Upper lobe of right lung (tissue), 1 donor: ENCODE data around the gene DBET. TPM values are rescaled to one million over a fixed set of nuclear protein-coding genes. Genes with fewer than 3 reads are reported as not detected.
"Not testable (repeated sequence)": the region's sequence is repeated elsewhere in the genome, so short reads cannot be mapped to it uniquely, and the experiment has no call there.

Source experiments
- ATAC-seq: fragments of 200-7000 bp; cut with Tn5 transposase; one replicate; pipeline ENCODE4 v1.9.1; 2020; ENCODE audit warnings: mild to moderate bottlenecking, moderate library complexity
- DNase-seq: peaks from one replicate; pipeline ENCODE4 v3.0.0-alpha.2; 2020
- H3K27ac ChIP-seq: fragments of 200-600 bp; one replicate; pipeline ENCODE4 v1.8.0; 2022
- H3K27me3 ChIP-seq: fragments of 200-600 bp; one replicate; pipeline ENCODE4 v1.8.0; 2022; ENCODE audit warnings: mild to moderate bottlenecking
- H3K36me3 ChIP-seq: fragments of 200-600 bp; one replicate; pipeline ENCODE4 v1.8.0; 2022
- H3K4me1 ChIP-seq: fragments of 200-600 bp; one replicate; pipeline ENCODE4 v1.8.0; 2022
- H3K4me3 ChIP-seq: fragments of 200-600 bp; one replicate; pipeline ENCODE4 v1.8.0; 2022; ENCODE audit warnings: mild to moderate bottlenecking
- H3K9me3 ChIP-seq: fragments of 200-600 bp; one replicate; pipeline ENCODE4 v1.8.0; 2022
- intact Hi-C: fragments of 100-400 bp; cut with DNase I; formaldehyde crosslinking; loops from one replicate; pipeline ENCODE4 v1.11.0; 2022
- total RNA-seq: library from RNA; stranded (reverse); fragmentation: NEBNext Ultra II Directional; extraction: Animal tissue kit (Norgen Biotek cat#: 25700); gene quantifications from one replicate; pipeline ENCODE4 v1.2.1, GENCODE V29; 2021
- donor health status: DM: no; HTN: yes; CAD: no; lungs with severe emphysema.

DBET gene
- total RNA-seq, 1 donor from 2014 or later: not detected

- H3K4me1 ChIP-seq, H3K27ac ChIP-seq, H3K4me3 ChIP-seq, H3K9me3 ChIP-seq, H3K36me3 ChIP-seq, ATAC-seq, H3K27me3 ChIP-seq, intact Hi-C loops, DNase-seq: not testable (repeated sequence)
These were observed 23.4 kb upstream of the DBET start for GRCh38 chr4:190040873-190041272.

GRCh38 chr4:190047627-190048026 lies 16.7 kb upstream of the DBET start:
- H3K27me3 ChIP-seq, DNase-seq, H3K9me3 ChIP-seq, ATAC-seq, intact Hi-C loops, H3K4me1 ChIP-seq, H3K27ac ChIP-seq, H3K4me3 ChIP-seq, H3K36me3 ChIP-seq: not testable (repeated sequence)

GRCh38 chr4:190049378-190050239 lies 14.7 kb upstream of the DBET start:
- DNase-seq, H3K27me3 ChIP-seq, H3K4me1 ChIP-seq, intact Hi-C loops, ATAC-seq, H3K36me3 ChIP-seq, H3K4me3 ChIP-seq, H3K9me3 ChIP-seq, H3K27ac ChIP-seq: not testable (repeated sequence)

- DNase-seq: peak; percentile 63
- ATAC-seq, intact Hi-C loops, H3K27ac ChIP-seq, H3K9me3 ChIP-seq, H3K27me3 ChIP-seq, H3K4me1 ChIP-seq, H3K36me3 ChIP-seq, H3K4me3 ChIP-seq: not testable (repeated sequence)
These were observed 5.3 kb upstream of the DBET start for GRCh38 chr4:190058997-190059396.

DNA sequence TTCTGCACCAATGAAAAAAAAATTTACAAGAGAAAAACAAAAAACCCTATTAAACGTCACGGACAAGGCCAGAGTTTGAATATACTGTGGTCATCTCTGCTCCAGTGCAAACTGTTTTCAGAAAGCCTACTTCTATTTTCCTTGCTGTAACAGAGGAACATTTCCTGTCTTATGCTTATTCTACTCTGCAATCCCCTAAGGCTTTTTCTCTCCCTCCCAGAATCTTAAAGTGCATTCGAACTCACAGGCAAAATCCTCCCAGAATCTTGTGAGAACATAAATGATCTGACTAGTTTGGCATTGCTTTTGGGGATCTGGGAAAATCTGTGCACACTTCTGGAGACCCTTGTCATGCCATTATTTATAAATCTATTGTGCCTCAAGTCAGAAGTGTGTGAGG lies 503 bp downstream of the DBET start:
- H3K27ac ChIP-seq, H3K36me3 ChIP-seq, intact Hi-C loops, ATAC-seq, H3K4me3 ChIP-seq, H3K27me3 ChIP-seq, H3K9me3 ChIP-seq, H3K4me1 ChIP-seq, DNase-seq: not testable (repeated sequence)

- DNase-seq, ATAC-seq: not testable (repeated sequence)
These were observed 4.0 kb downstream of the DBET start for GRCh38 chr4:190068351-190068750.

GRCh38 chr4:190093052-190093451 lies 28.8 kb downstream of the DBET start:
- ATAC-seq, DNase-seq, intact Hi-C loops, H3K36me3 ChIP-seq, H3K9me3 ChIP-seq, H3K27ac ChIP-seq, H3K4me1 ChIP-seq, H3K27me3 ChIP-seq, H3K4me3 ChIP-seq: not testable (repeated sequence)

More at GRCh38 chr4:190068351-190068750, 4.0 kb downstream of the DBET start:
- H3K4me1 ChIP-seq, H3K27me3 ChIP-seq, intact Hi-C loops, H3K27ac ChIP-seq, H3K4me3 ChIP-seq, H3K9me3 ChIP-seq, H3K36me3 ChIP-seq: not testable (repeated sequence)

GRCh38 chr4:190094031-190094430 lies 29.7 kb downstream of the DBET start:
- H3K9me3 ChIP-seq, ATAC-seq, DNase-seq, intact Hi-C loops, H3K27me3 ChIP-seq, H3K27ac ChIP-seq, H3K36me3 ChIP-seq, H3K4me3 ChIP-seq, H3K4me1 ChIP-seq: not testable (repeated sequence)

DNA sequence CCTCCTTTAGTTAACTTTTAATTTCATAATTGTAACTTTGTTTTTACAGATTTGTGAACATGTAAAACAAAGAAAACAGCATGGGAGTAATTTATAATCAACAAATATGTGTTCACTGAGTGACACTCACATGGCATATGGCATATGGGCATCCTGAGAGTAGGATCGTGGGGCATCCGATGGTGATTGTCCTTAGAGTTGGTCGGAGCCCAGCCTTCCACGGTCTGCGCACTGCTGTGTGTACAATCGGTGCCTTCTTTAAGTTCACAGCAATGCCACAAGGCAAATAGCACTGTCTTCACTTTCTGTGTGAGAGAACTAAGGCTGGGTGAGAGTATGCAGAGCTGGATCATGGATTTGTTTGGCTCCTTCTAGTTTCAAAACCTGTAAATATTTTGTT lies 31.0 kb downstream of the DBET start:
- H3K4me3 ChIP-seq, H3K27me3 ChIP-seq, H3K9me3 ChIP-seq, ATAC-seq, DNase-seq, H3K27ac ChIP-seq, H3K4me1 ChIP-seq, H3K36me3 ChIP-seq, intact Hi-C loops: not testable (repeated sequence)

DNA sequence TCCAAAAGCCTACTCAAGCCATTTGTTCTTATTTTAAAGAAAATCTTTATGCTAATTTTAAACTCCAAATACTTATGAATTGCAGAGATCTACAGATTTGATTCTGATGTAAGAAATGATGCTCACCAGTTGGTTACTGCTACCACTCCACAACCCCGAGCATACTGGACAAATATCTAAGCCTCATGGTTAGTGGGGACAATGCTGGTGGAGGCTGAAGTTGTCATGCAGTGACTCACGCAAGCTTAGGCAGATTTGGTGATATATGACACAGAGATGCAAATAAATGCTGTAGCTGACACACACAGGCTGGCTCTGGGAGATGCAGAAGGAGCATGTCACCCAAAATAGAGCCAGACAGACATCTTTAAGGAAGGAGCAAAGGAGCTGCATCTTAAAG lies 35.3 kb downstream of the DBET start:
- intact Hi-C loops, H3K27ac ChIP-seq, H3K4me1 ChIP-seq, DNase-seq, H3K4me3 ChIP-seq, H3K36me3 ChIP-seq, H3K27me3 ChIP-seq, H3K9me3 ChIP-seq, ATAC-seq: not testable (repeated sequence)

DNA sequence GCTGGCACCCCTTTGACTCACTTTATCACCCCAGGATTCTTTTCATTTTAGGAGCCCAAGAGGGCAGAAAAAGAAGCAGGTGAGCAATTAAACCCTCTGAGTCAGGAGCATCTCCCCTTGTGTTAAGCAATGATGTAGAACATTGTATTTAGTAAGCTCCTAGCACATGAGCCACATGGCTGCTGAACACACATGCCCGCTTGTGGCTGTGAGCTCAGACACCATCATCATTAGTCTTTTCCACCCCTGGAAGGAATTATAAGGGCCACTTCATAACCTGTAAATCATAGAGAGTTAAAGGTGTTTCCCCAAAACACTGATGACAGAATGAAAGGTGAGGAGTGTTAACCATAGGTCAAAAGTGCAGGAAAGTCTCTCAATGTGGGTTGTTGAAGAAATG lies 37.2 kb downstream of the DBET start:
- intact Hi-C loops, H3K27me3 ChIP-seq, DNase-seq, ATAC-seq, H3K4me1 ChIP-seq, H3K36me3 ChIP-seq, H3K27ac ChIP-seq, H3K9me3 ChIP-seq, H3K4me3 ChIP-seq: not testable (repeated sequence)

DNA sequence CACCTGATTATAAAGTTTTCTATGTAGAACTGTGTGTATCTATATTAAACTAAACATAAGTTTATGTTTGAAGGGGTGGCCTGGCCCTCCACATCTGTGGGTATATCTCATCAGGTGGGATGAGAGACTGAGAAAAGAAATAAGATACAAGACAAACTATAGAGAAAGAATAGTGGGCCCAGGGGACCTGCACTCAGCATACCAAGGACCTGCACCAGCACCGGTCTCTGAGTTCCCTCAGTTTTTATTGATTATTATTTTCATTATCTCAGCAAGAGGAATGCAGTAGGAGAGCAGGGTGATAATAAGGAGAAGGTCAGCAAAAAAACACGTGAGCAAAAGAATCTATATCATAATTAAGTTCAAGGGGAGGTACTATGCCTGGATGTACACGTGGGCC lies 41.9 kb downstream of the DBET start:
- H3K4me3 ChIP-seq, intact Hi-C loops, H3K36me3 ChIP-seq, H3K27ac ChIP-seq, H3K4me1 ChIP-seq, H3K27me3 ChIP-seq, H3K9me3 ChIP-seq, ATAC-seq: not testable (repeated sequence)
- peak; percentile 6 for DNase-seq

DNA sequence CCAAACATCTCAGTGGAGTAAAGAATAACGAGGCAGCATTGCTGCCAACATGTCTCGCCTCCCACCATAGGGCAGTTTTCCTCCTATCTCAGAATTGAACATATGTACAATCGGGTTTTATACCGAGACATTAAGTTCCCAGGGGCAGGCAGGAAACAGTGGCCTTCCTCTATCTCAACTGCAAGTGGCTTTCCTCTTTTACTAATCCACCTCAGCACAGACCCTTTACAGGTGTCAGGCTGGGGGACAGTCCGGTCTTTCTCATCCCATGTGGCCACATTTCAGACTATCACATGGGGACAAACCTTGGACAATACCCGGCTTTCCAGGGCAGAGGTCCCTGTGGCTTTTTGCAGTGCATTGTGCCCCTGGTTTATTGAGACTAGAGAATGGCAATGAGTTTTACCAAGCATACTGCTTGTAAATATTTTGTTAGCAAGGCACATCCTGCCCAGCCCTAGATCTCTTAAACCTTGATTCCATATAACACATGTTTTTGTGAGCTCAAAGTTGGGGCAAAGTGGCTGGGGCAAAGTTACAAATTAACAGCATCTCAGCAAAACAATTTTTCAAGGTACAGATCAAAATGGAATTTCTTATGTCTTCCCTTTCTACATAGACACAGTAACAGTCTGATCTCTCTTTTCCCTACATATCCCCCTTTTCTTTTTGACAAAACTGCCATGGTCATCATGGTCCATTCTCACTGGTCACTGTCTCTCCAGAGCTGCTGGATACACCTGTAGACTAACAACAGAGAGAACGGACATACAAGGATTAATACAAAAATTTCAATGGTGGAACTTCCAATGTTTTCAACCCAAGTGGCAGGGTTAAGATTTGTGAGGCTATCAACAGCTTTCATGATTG lies 42.5 kb downstream of the DBET start:
- intact Hi-C loops, H3K27ac ChIP-seq, H3K4me3 ChIP-seq, H3K4me1 ChIP-seq, ATAC-seq, H3K9me3 ChIP-seq, H3K27me3 ChIP-seq, H3K36me3 ChIP-seq: not testable (repeated sequence)
- peak; percentile 43 for DNase-seq

DNA sequence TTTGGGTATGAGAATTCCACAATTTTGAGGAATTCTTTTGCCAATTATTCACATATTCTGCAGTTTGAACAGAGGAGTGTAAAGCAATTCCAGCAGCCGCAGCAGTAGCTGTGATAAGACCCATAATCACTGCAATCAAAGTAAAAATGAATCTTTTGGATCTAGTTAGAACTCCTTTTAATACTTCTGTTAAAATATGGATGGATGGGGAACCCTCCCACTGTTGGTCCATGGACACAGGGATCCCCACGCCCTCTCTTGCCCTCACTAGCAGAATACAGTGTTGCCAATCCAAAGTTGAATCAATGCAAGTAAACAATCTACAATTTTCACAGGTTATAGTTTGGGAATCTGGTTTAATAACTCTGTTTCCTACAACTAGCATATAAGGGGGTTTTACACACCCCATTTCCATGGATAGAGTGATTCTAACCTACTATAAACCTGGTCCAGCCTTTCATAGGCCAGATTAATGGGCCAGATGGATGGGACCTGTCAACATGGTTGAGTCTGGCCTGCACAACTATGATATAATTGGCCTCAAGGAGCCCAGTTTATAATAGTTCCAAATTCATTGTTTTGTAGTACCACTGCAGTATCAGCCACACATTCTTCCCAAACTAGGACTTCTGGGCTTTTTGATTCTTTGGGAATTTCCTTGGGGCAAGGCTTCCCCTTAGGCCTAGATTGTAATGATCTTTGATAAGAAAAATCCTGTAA lies 43.6 kb downstream of the DBET start:
- H3K27me3 ChIP-seq, H3K27ac ChIP-seq, H3K4me1 ChIP-seq, intact Hi-C loops, H3K36me3 ChIP-seq, H3K4me3 ChIP-seq, H3K9me3 ChIP-seq: not testable (repeated sequence)
- DNase-seq (peak; percentile 6), ATAC-seq (peak; percentile 28)
